K562 (cell line): ENCODE data around the gene VAT1L.

Source experiments
- BACH1 ChIP-seq: fragments of 200-800 bp; sonication (Bioruptor generic); IDR thresholded peaks from 2 replicates; pipeline ENCODE4 v1.6.1; 2016; ENCODE audit warnings: missing genetic modification characterization, missing compliant biosample characterization
- CHD1 ChIP-seq: fragments of 200-600 bp; sonication (generic); IDR thresholded peaks from one replicate; pipeline ENCODE4 v1.6.1; 2012; ENCODE audit warnings: mild to moderate bottlenecking, moderate library complexity, low read length, inconsistent platforms
- FOXJ3 ChIP-seq: sonication (generic); formaldehyde crosslinking; IDR thresholded peaks from 2 replicates; pipeline ENCODE4 v1.4.0; 2020; ENCODE audit warnings: mild to moderate bottlenecking, missing genetic modification reagents
- JUNB ChIP-seq: fragments of 450-650 bp; formaldehyde crosslinking; conservative IDR thresholded peaks from 2 replicates; pipeline ENCODE4 v1.4.0; 2020; ENCODE audit warnings: mild to moderate bottlenecking
- POLR2AphosphoS5 ChIP-seq: IDR thresholded peaks from 2 replicates; pipeline ENCODE4 v1.6.1; 2011; ENCODE audit warnings: mild to moderate bottlenecking, low read depth, low read length, moderate library complexity; ENCODE audit not compliant: control insufficient read depth, insufficient read depth
- TCF7 ChIP-seq: sonication (generic); IDR thresholded peaks from 2 replicates; pipeline ENCODE4 v1.6.1; 2016; ENCODE audit warnings: antibody characterized with exemption, borderline replicate concordance
- ZNF121 ChIP-seq: sonication (generic); formaldehyde crosslinking; conservative IDR thresholded peaks from 2 replicates; pipeline ENCODE4 v1.8.0; 2022; ENCODE audit warnings: missing genetic modification reagents
- TF ChIP-seq, protein P1 (sequence below): fragments of 250-450 bp; sonication (Bioruptor Pico); IDR thresholded peaks from 2 replicates; pipeline ENCODE4 v1.5.0; 2020; ENCODE audit warnings: mild to moderate bottlenecking, borderline replicate concordance
- TF ChIP-seq, protein P2 (sequence below), 3 experiments: IDR thresholded peaks in 2 of 3; conservative IDR thresholded peaks in 1 of 3; 2 replicates each; pipeline ENCODE4 v1.5.1; 2011 to 2012; ENCODE audit warnings: low read length in 3 of 3, mild to moderate bottlenecking in 3 of 3, control low read depth in 2 of 3, improper control_type of control experiment in 1 of 3, inconsistent platforms in 1 of 3, low read depth in 1 of 3, mixed read lengths in 1 of 3, moderate library complexity in 1 of 3; ENCODE audit not compliant: insufficient read depth in 2 of 3

DNA sequence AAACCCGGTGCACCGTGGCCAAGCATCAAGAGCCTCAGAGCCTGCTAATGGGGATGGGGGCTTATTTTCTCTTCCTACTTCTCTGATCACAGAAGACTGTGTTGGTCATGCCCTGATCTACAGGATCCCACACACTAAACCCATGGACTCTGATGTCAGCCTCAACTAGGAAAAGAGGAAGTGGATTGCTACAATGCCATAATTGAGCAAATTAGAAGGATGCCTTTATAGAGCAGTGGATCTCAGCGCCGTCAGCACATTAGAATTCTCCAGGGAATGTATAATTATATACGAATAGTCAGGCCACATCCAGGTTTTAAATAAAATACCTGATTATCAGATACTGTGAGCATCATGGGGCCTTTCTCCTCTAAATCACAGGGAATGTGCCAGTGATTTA is 64.8 kb downstream of the VAT1L start:
- TF ChIP-seq CHD1, result no peak
- no peak for TF ChIP-seq BACH1
- no peak for TF ChIP-seq TCF7
- TF ChIP-seq FOXJ3 (CRISPR knock-in tag), result no peak
- no peak for TF ChIP-seq POLR2AphosphoS5
- TF ChIP-seq, protein P1, sequence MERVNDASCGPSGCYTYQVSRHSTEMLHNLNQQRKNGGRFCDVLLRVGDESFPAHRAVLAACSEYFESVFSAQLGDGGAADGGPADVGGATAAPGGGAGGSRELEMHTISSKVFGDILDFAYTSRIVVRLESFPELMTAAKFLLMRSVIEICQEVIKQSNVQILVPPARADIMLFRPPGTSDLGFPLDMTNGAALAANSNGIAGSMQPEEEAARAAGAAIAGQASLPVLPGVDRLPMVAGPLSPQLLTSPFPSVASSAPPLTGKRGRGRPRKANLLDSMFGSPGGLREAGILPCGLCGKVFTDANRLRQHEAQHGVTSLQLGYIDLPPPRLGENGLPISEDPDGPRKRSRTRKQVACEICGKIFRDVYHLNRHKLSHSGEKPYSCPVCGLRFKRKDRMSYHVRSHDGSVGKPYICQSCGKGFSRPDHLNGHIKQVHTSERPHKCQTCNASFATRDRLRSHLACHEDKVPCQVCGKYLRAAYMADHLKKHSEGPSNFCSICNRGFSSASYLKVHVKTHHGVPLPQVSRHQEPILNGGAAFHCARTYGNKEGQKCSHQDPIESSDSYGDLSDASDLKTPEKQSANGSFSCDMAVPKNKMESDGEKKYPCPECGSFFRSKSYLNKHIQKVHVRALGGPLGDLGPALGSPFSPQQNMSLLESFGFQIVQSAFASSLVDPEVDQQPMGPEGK, result no peak
- no peak for TF ChIP-seq ZNF121 (CRISPR knock-in tag)
- TF ChIP-seq JUNB (CRISPR knock-in tag), result no peak
- TF ChIP-seq, protein P2, sequence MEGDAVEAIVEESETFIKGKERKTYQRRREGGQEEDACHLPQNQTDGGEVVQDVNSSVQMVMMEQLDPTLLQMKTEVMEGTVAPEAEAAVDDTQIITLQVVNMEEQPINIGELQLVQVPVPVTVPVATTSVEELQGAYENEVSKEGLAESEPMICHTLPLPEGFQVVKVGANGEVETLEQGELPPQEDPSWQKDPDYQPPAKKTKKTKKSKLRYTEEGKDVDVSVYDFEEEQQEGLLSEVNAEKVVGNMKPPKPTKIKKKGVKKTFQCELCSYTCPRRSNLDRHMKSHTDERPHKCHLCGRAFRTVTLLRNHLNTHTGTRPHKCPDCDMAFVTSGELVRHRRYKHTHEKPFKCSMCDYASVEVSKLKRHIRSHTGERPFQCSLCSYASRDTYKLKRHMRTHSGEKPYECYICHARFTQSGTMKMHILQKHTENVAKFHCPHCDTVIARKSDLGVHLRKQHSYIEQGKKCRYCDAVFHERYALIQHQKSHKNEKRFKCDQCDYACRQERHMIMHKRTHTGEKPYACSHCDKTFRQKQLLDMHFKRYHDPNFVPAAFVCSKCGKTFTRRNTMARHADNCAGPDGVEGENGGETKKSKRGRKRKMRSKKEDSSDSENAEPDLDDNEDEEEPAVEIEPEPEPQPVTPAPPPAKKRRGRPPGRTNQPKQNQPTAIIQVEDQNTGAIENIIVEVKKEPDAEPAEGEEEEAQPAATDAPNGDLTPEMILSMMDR (IDR thresholded peaks at IDR 0.05 in 2 of 3, conservative IDR thresholded peaks at IDR 0.05 in 1 of 3; ENCODE audit: insufficient read depth in 2 of 3, low read depth in 1 of 3, low read length in 3 of 3), result no peak
